Measurements from ENCODE around the gene ARHGEF19. TPM values are rescaled to one million over a fixed set of nuclear protein-coding genes. Genes with fewer than 3 reads are reported as not detected.

The ARHGEF19 gene
- total and polyA plus RNA-seq, 2 of the 13 experiments (the other 11 are each of a cell fraction or from before 2014, with no cell fraction given), result 1.7 to 1.8 TPM

- TF ChIP-seq CCDC6 (CRISPR knock-in tag; IDR thresholded peaks at IDR 0.05) (peak; percentile 24; the same call in 1 of the 2 replicates), RFXANK (CRISPR knock-in tag; IDR thresholded peaks at IDR 0.05) (no peak), ARNT2 (CRISPR knock-in tag; IDR thresholded peaks at IDR 0.05; ENCODE audit: low read depth) (no peak), NFE2 (CRISPR knock-in tag; IDR thresholded peaks at IDR 0.05) (no peak), XBP1 (CRISPR knock-in tag; IDR thresholded peaks at IDR 0.05) (no peak), CEBPZ (IDR thresholded peaks at IDR 0.05; ENCODE audit: low read length) (no peak), ZFP62 (CRISPR knock-in tag; IDR thresholded peaks at IDR 0.05) (no peak), BRCA1 (CRISPR knock-in tag; IDR thresholded peaks at IDR 0.05) (no peak), GTF2F1 (IDR thresholded peaks at IDR 0.05; ENCODE audit: low read length) (no peak), TFDP2 (CRISPR knock-in tag; IDR thresholded peaks at IDR 0.05) (no peak), ZNF383 (CRISPR knock-in tag; IDR thresholded peaks at IDR 0.05; ENCODE audit: borderline replicate concordance) (no peak), ZSCAN12 (CRISPR knock-in tag; IDR thresholded peaks at IDR 0.05) (no peak), THAP7 (CRISPR knock-in tag; IDR thresholded peaks at IDR 0.05) (no peak), ZFP90 (CRISPR knock-in tag; IDR thresholded peaks at IDR 0.05; ENCODE audit: borderline replicate concordance) (0 out of 2 replicates have a peak, but pooled peaks have one; percentile 77), GABPB1 (CRISPR knock-in tag; IDR thresholded peaks at IDR 0.05) (peak; percentile 69; the same call in 1 of the 2 replicates), ZNF501 (CRISPR knock-in tag; IDR thresholded peaks at IDR 0.05) (0 out of 2 replicates have a peak, but pooled peaks have one; percentile 24), STAG1 (CRISPR knock-in tag; IDR thresholded peaks at IDR 0.05) (no peak), PCBP1 (IDR thresholded peaks at IDR 0.05; ENCODE audit: borderline replicate concordance, low read depth, low read length) (no peak), RAD51 (IDR thresholded peaks at IDR 0.05; ENCODE audit: borderline replicate concordance) (no peak), ZGPAT (CRISPR knock-in tag; IDR thresholded peaks at IDR 0.05) (peak; percentile 86), ZNF264 (CRISPR knock-in tag; IDR thresholded peaks at IDR 0.05) (no peak), THAP11 (CRISPR knock-in tag; IDR thresholded peaks at IDR 0.05) (peak; percentile 63), HINFP (CRISPR knock-in tag; IDR thresholded peaks at IDR 0.05; ENCODE audit: low read depth) (peak; percentile 40; the same call in 1 of the 2 replicates)
Observed at GRCh38 chr1:16181887-16182719, 30.3 kb downstream of the ARHGEF19 start (continued).

All from HepG2 (cell line).